ENCODE data around the gene DYNLRB1.

Gene DYNLRB1

GRCh38 chr20:34522969-34523871 lies 7.0 kb downstream of the DYNLRB1 start:
- TF ChIP-seq FOXP2 (optimal IDR thresholded peaks at IDR 0.05; ENCODE audit: borderline replicate concordance, extremely low read depth, extremely low read length, insufficient read depth) (peak; percentile 66), SIN3A (IDR thresholded peaks at IDR 0.05; ENCODE audit: borderline replicate concordance, insufficient read depth, low read length) (no peak)

GRCh38 chr20:34524426-34524825 lies 8.2 kb downstream of the DYNLRB1 start:
- TF ChIP-seq SIN3A (IDR thresholded peaks at IDR 0.05; ENCODE audit: borderline replicate concordance, insufficient read depth, low read length) (no peak), POLR2AphosphoS5 (IDR thresholded peaks at IDR 0.05; ENCODE audit: low read depth, low read length) (no peak), FOXP2 (optimal IDR thresholded peaks at IDR 0.05; ENCODE audit: borderline replicate concordance, extremely low read depth, extremely low read length, insufficient read depth) (no peak), REST (IDR thresholded peaks at IDR 0.05; ENCODE audit: insufficient read depth in 1 of 2, low read depth in 2 of 2, low read length in 2 of 2) (no peak), TAF1 (IDR thresholded peaks at IDR 0.05; ENCODE audit: borderline replicate concordance, insufficient read depth, low read length) (no peak)

- no peak for TF ChIP-seq SIN3A (IDR thresholded peaks at IDR 0.05; ENCODE audit: borderline replicate concordance, insufficient read depth, low read length)
- no peak for TF ChIP-seq TAF1 (IDR thresholded peaks at IDR 0.05; ENCODE audit: borderline replicate concordance, insufficient read depth, low read length)
- TF ChIP-seq POLR2AphosphoS5 (IDR thresholded peaks at IDR 0.05; ENCODE audit: low read depth, low read length): no peak
- no peak for TF ChIP-seq REST (IDR thresholded peaks at IDR 0.05; ENCODE audit: insufficient read depth in 1 of 2, low read depth in 2 of 2, low read length in 2 of 2)
- TF ChIP-seq FOXP2 (optimal IDR thresholded peaks at IDR 0.05; ENCODE audit: borderline replicate concordance, extremely low read depth, extremely low read length, insufficient read depth): no peak
These were observed 9.1 kb downstream of the DYNLRB1 start for GRCh38 chr20:34525342-34525708.

GRCh38 chr20:34525709-34526416 lies 9.6 kb downstream of the DYNLRB1 start:
- TF ChIP-seq FOXP2 (optimal IDR thresholded peaks at IDR 0.05; ENCODE audit: borderline replicate concordance, extremely low read depth, extremely low read length, insufficient read depth) (peak; percentile 97), POLR2AphosphoS5 (IDR thresholded peaks at IDR 0.05; ENCODE audit: low read depth, low read length) (no peak), TAF1 (IDR thresholded peaks at IDR 0.05; ENCODE audit: borderline replicate concordance, insufficient read depth, low read length) (peak; percentile 25; the same call in 1 of the 2 replicates), REST (IDR thresholded peaks at IDR 0.05; ENCODE audit: insufficient read depth in 1 of 2, low read depth in 2 of 2, low read length in 2 of 2) (0 out of 4 replicates have a peak, but pooled peaks of 1 of the 2 experiments have one; percentile 57), SIN3A (IDR thresholded peaks at IDR 0.05; ENCODE audit: borderline replicate concordance, insufficient read depth, low read length) (peak; percentile 99)

GRCh38 chr20:34526466-34526865 lies 10.2 kb downstream of the DYNLRB1 start:
- TF ChIP-seq FOXP2 (optimal IDR thresholded peaks at IDR 0.05; ENCODE audit: borderline replicate concordance, extremely low read depth, extremely low read length, insufficient read depth) (no peak), TAF1 (IDR thresholded peaks at IDR 0.05; ENCODE audit: borderline replicate concordance, insufficient read depth, low read length) (no peak), REST (IDR thresholded peaks at IDR 0.05; ENCODE audit: insufficient read depth in 1 of 2, low read depth in 2 of 2, low read length in 2 of 2) (no peak), POLR2AphosphoS5 (IDR thresholded peaks at IDR 0.05; ENCODE audit: low read depth, low read length) (no peak), SIN3A (IDR thresholded peaks at IDR 0.05; ENCODE audit: borderline replicate concordance, insufficient read depth, low read length) (no peak)
